AG04449 (cell line): ENCODE results near the gene IL13RA1.

ENCODE experiments used
- CTCF ChIA-PET: fragments of 350-600 bp; formaldehyde crosslinking; extraction: SDS; loops from one replicate; lab custom pipeline; 2021; ENCODE audit warnings: antibody characterized with exemption; lab: Yijun Ruan, JAX
- POLR2A ChIA-PET: fragments of 400-600, 350-600 bp; formaldehyde crosslinking; extraction: SDS; loops from one replicate; lab custom pipeline; 2020; ENCODE audit warnings: antibody characterized with exemption, inconsistent platforms; lab: Yijun Ruan, JAX
- DNase-seq: peaks from one replicate; pipeline ENCODE4 v3.0.0-alpha.2; 2010; ENCODE audit warnings: low read depth, low spot score
- H3K4me3 ChIP-seq: 2 replicates; pipeline ENCODE4 v1.5.1; 2011; ENCODE audit warnings: low read depth, mild to moderate bottlenecking, control low read depth, low read length
- CTCF ChIP-seq: IDR thresholded peaks from one replicate; pipeline ENCODE4 v1.5.1; 2011; ENCODE audit warnings: mild to moderate bottlenecking, moderate library complexity, low read length, control low read depth, inconsistent platforms; ENCODE audit not compliant: insufficient read depth; ENCODE audit errors: missing control alignments

The IL13RA1 gene

DNA sequence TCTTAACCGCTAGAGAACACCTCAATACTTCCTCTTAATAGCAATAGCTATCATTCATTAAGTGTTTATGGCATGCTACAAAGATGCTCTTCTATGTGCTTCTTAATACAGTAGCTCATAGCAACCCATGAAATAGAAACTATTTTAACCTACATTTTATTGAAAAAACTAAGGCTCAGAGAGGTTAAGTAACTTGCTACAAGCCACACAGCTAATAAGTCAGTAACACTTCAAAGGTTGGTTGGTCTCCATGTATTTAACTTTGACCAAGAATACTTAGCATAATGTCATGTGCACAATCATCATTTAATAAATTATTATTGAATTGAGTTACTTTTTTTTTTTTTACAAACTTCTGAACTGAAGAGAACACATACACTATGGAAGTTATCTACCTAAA is 36.1 kb downstream of the IL13RA1 start:
- ChIA-PET CTCF (interaction anchor here (1.1 kb wide), 1 partner anchor 120 kb away, joined by 3 read pairs; no protein-coding TSS in a partner anchor), POLR2A (no interaction called here)
- DNase-seq, result no peak
- TF ChIP-seq CTCF, result no peak
- no peak overlapping the region for H3K4me3 ChIP-seq

- CTCF ChIA-PET, result interaction anchor here (0.6 kb wide), 1 partner anchor 75 kb away, joined by 3 read pairs; no protein-coding TSS in a partner anchor
- POLR2A ChIA-PET, result no interaction called here
- DNase-seq, result no peak
- TF ChIP-seq CTCF, result no peak
- no peak overlapping the region for H3K4me3 ChIP-seq
Observed at GRCh38 chrX:118764122-118764521, 36.7 kb downstream of the IL13RA1 start.

- no peak for DNase-seq
- ChIA-PET POLR2A (no interaction called here), CTCF (interaction anchor here (1.1 kb wide), 1 partner anchor 126 kb away, joined by 3 read pairs; no protein-coding TSS in a partner anchor)
- TF ChIP-seq CTCF, result no peak
- H3K4me3 ChIP-seq, result no peak overlapping the region
Observed at GRCh38 chrX:118770133-118770760, 42.8 kb downstream of the IL13RA1 start.

DNA sequence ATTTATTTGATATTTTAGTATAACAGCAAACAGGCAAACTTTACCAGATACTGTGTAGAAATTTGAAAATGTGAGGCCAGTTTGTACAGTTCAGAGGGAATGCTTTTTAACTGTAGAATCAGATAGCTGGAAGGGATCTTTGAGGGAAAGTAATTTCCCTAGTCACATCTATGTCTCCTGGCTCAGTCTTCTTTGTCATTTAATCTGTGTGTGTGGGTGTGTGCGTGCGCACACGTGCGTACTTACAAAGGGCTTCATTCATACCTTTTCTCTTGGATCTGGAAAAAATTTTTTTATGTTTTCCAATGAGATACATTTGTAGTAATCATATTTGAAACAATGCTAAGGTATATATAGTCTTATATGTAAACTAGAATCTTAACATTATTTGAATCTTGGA is 44.6 kb downstream of the IL13RA1 start:
- no peak overlapping the region for H3K4me3 ChIP-seq
- ChIA-PET POLR2A (no interaction called here), CTCF (interaction anchor here (1.0 kb wide), 1 partner anchor 10 kb away, joined by 3 read pairs; no protein-coding TSS in a partner anchor)
- no peak for DNase-seq
- TF ChIP-seq CTCF, result no peak

DNA sequence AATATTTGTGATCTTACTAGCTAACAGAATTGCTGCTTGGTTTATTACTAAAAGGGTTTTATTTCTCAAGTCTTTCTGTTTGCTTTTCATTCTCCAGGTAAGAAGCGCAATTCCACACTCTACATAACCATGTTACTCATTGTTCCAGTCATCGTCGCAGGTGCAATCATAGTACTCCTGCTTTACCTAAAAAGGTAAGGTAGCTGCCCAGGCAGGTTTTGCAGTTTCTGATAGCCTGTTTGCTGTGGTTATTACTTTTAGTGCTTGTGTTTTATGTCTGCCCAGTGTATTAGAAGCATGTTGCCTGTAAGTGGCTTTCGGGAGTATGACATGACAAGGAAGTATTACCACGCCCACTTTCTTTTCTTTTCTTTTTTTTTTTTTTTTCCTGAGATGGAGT is 46.4 kb downstream of the IL13RA1 start:
- no peak for TF ChIP-seq CTCF
- ChIA-PET CTCF (interaction anchor here (1.1 kb wide), 1 partner anchor 8 kb away, joined by 3 read pairs; no protein-coding TSS in a partner anchor), POLR2A (no interaction called here)
- no peak for DNase-seq
- no peak overlapping the region for H3K4me3 ChIP-seq

DNA sequence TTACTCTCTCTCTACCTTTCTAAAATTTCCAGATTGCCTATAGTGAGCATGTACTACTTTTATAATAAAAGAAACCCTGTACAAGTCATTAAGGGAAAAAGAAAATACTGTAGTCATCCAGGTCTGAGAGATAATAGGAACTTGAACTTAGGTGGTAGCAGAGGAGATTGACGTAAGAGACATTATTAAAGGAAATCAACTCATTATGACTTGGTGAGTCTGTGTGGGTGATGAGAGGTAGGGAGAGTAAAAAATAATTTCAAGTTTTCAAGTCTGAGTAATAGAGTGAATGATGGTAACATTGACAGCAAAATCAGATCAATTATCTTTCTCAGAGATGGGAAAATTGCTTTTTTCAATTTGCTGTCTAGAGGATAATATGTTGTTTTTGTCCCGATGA is 52.2 kb downstream of the IL13RA1 start:
- no peak for TF ChIP-seq CTCF
- no peak for DNase-seq
- H3K4me3 ChIP-seq, result no peak overlapping the region
- CTCF ChIA-PET, result no interaction called here
- POLR2A ChIA-PET, result no interaction called here
